Measurements from ENCODE around the gene BNIP5. TPM values are rescaled to one million over a fixed set of nuclear protein-coding genes. Genes with fewer than 3 reads are reported as not detected.

The BNIP5 gene
- total and polyA plus RNA-seq, 5 donors from 2014 or later = not detected

DNA sequence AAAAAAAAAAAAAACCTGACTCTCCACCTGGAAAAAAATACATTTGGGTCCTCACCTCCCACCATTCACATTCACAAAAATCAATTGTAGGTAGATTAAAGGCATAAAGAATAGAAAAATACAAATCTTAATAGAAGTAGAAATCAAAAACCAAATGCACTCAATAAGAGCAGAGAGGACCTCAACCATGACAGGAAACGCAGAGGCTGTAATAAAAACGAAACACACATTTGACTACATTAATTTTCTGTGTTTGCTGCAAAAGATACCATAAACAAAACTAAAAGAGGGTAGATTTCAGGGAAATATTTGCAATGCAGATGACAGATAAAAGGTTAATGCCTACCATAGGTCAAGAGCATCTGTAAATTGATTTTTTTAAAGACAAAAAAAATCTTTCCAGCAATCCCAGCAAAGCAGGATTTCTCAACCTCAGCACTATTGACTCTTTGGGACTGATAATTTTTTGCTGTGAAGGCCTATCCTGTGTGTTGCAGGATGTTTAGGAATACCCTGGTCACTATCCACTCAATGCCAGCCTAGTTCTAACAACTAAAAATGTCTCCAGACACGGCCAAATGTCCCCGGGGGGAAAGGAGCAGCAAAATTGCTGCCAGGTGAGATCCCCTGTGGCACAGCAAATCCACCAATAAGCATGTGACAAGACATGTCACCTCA is 41.7 kb upstream of the BNIP5 start:
- Histone ChIP-seq H3K4me1 (ENCODE audit: control insufficient read depth, insufficient read depth, low read length, poor library complexity, severe bottlenecking) (peaks cover 18% of the 10 kb centered on the region), H3K9me3 (ENCODE audit: control insufficient read depth in 2 of 2, low read length in 2 of 2) (no peaks in the 10 kb centered on the region), H3K27ac (ENCODE audit: insufficient read depth, low read length, poor library complexity, severe bottlenecking) (no peak overlapping the region), H3K36me3 (ENCODE audit: control insufficient read depth, insufficient read depth, low read length) (no peaks in the 10 kb centered on the region), H3K27me3 (ENCODE audit: control insufficient read depth, insufficient read depth, low read length) (no peaks in the 10 kb centered on the region), H3K4me3 (ENCODE audit: low read depth, low read length) (peak overlapping the region; percentile 53)
- H3K36me3 Mint-ChIP-seq = peaks cover 4% of the 10 kb centered on the region
- DNase-seq (peak in 1 of 3 donors; percentile 21), ATAC-seq (ENCODE audit: low read depth in 2 of 2) (no peak)
- H3K4me1 Mint-ChIP-seq = peaks cover 0 to 31% (median 19%) of the 10 kb centered on the region in 4 donors
- peaks cover 4% of the 10 kb centered on the region for H3K27me3 Mint-ChIP-seq
- H3K27ac Mint-ChIP-seq = peak overlapping the region; percentile 39 to 84 (median 49)
- H3K9me3 Mint-ChIP-seq = peaks cover 0 to 2% (median 0%) of the 10 kb centered on the region in 7 donors
- H3K4me3 Mint-ChIP-seq = peak overlapping the region; percentile 25 to 63 (median 30)

DNA sequence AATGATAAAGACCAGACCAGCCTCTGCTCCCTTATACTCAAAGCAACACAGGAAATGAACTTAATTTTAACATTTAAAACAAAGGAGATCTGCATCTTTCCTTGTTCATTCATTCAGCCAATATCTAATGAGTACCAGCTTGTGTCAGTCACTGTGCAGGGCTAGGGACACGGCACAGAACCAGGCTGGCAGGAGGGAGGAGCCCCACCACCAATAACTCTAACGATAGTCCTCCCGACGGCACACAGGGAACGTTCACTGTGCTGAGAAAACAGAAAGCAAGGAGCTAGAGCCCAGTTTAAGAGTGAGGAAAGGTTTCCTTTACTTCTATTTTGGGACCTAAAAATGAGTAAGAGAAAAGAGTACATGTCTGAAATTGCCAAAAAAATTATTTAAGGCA is 40.9 kb upstream of the BNIP5 start:
- H3K27ac Mint-ChIP-seq = peak overlapping the region in 2 of 3 donors; percentile 8 to 12
- H3K36me3 Mint-ChIP-seq = peaks cover 7% of the 10 kb centered on the region
- peaks cover 0 to 24% (median 19%) of the 10 kb centered on the region in 4 donors for H3K4me1 Mint-ChIP-seq
- Histone ChIP-seq H3K4me3 (ENCODE audit: low read depth, low read length) (peak overlapping the region; percentile 53), H3K4me1 (ENCODE audit: control insufficient read depth, insufficient read depth, low read length, poor library complexity, severe bottlenecking) (peaks cover 14% of the 10 kb centered on the region), H3K36me3 (ENCODE audit: control insufficient read depth, insufficient read depth, low read length) (no peaks in the 10 kb centered on the region), H3K9me3 (ENCODE audit: control insufficient read depth in 2 of 2, low read length in 2 of 2) (no peaks in the 10 kb centered on the region), H3K27me3 (ENCODE audit: control insufficient read depth, insufficient read depth, low read length) (no peaks in the 10 kb centered on the region), H3K27ac (ENCODE audit: insufficient read depth, low read length, poor library complexity, severe bottlenecking) (no peak overlapping the region)
- ATAC-seq (ENCODE audit: low read depth in 2 of 2) (no peak), DNase-seq (no peak)
- H3K4me3 Mint-ChIP-seq = peak overlapping the region in 2 of 4 donors; percentile 12 to 63
- peaks cover 0 to 2% (median 0%) of the 10 kb centered on the region in 7 donors for H3K9me3 Mint-ChIP-seq
- H3K27me3 Mint-ChIP-seq = peaks cover 4% of the 10 kb centered on the region

DNA sequence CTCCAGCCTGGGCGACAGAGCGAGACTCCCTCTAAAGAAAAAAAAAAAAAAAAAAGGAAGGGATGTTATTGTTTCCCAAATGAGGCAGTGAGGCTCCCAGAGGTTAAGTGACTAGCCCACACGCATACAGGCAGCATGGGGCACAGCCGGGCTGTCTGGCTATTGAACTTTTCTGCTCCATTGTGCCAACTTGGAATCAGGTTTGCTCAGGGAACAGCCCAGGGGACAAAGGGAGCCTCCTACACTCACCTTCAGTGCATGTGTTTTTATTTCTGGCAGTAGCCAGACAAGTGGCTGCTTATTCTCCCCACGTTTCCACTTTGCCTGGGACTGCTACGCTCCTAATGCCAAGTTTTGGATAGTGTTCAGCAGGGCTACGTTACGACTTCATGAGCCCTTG is 40.1 kb upstream of the BNIP5 start:
- H3K4me1 Mint-ChIP-seq = peaks cover 0 to 22% (median 19%) of the 10 kb centered on the region in 4 donors
- H3K4me3 ChIP-seq (ENCODE audit: low read depth, low read length) = no peak overlapping the region
- H3K27ac Mint-ChIP-seq = no peak overlapping the region
- H3K36me3 Mint-ChIP-seq = peaks cover 8% of the 10 kb centered on the region
- DNase-seq = no peak
- peaks cover 0 to 2% (median 0%) of the 10 kb centered on the region in 7 donors for H3K9me3 Mint-ChIP-seq
- H3K27me3 ChIP-seq (ENCODE audit: control insufficient read depth, insufficient read depth, low read length) = no peaks in the 10 kb centered on the region
- H3K4me1 ChIP-seq (ENCODE audit: control insufficient read depth, insufficient read depth, low read length, poor library complexity, severe bottlenecking) = peaks cover 14% of the 10 kb centered on the region
- H3K27me3 Mint-ChIP-seq = peaks cover 4% of the 10 kb centered on the region
- no peaks in the 10 kb centered on the region for H3K9me3 ChIP-seq (ENCODE audit: control insufficient read depth in 2 of 2, low read length in 2 of 2)
- ATAC-seq (ENCODE audit: low read depth in 2 of 2) = no peak
- no peaks in the 10 kb centered on the region for H3K36me3 ChIP-seq (ENCODE audit: control insufficient read depth, insufficient read depth, low read length)
- no peak overlapping the region for H3K27ac ChIP-seq (ENCODE audit: insufficient read depth, low read length, poor library complexity, severe bottlenecking)
- no peak overlapping the region for H3K4me3 Mint-ChIP-seq

DNA sequence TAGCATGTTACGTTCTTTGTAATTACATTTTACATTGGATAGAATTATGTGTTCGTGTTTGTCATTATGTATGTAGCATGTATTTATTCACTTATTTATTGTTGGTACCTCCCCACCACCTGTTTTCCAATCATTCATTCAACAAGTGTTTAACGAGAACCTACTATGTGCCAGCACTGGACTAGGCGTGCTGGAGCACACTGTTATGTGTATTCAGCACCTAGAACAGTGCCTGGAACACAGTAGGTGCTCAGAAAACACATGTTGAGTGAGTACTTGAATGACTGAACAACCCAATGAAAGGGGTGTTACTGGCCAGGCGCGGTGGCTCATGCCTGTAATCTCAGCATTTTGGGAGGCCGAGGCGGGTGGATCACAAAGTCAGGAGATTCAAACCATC is 39.5 kb upstream of the BNIP5 start:
- ATAC-seq (ENCODE audit: low read depth in 2 of 2) = no peak
- no peaks in the 10 kb centered on the region for H3K27me3 ChIP-seq (ENCODE audit: control insufficient read depth, insufficient read depth, low read length)

DNA sequence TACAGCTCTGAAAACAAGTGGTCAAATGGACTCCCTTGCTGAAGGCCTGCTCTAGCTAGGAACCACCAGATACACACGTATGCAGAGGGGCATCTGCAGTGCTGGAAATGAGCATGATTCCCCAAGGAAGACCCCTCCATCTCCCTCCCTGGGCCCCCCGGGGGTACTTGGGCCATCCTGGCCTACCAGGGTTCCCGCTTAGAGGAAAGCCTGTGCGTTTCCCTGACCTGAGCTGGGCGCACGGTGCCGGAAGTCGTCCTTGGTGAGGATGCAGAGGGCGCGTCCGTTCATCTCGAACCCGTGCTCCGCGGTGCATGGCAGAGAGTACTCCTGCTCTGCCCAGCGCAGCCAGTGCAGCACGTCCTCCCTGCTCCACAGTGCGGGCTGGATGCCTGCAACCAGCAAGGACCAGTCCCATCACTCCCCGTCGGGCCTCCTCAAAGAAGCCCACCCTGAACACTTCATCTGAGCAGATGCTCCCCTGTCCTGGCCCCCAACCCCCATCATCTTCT is 39.0 kb upstream of the BNIP5 start:
- Mint-ChIP-seq H3K4me1 (peaks cover 0 to 22% (median 19%) of the 10 kb centered on the region in 4 donors), H3K27me3 (peaks cover 4% of the 10 kb centered on the region), H3K27ac (no peak overlapping the region), H3K36me3 (peaks cover 8% of the 10 kb centered on the region), H3K4me3 (no peak overlapping the region), H3K9me3 (peaks cover 0 to 2% (median 0%) of the 10 kb centered on the region in 7 donors)
- Histone ChIP-seq H3K4me1 (ENCODE audit: control insufficient read depth, insufficient read depth, low read length, poor library complexity, severe bottlenecking) (peaks cover 14% of the 10 kb centered on the region), H3K9me3 (ENCODE audit: control insufficient read depth in 2 of 2, low read length in 2 of 2) (no peaks in the 10 kb centered on the region), H3K4me3 (ENCODE audit: low read depth, low read length) (no peak overlapping the region), H3K36me3 (ENCODE audit: control insufficient read depth, insufficient read depth, low read length) (no peaks in the 10 kb centered on the region), H3K27ac (ENCODE audit: insufficient read depth, low read length, poor library complexity, severe bottlenecking) (no peak overlapping the region), H3K27me3 (ENCODE audit: control insufficient read depth, insufficient read depth, low read length) (no peaks in the 10 kb centered on the region)
- DNase-seq (no peak), ATAC-seq (ENCODE audit: low read depth in 2 of 2) (no peak)

More for the DNA sequence above, 39.5 kb upstream of the BNIP5 start:
- peaks cover 14% of the 10 kb centered on the region for H3K4me1 ChIP-seq (ENCODE audit: control insufficient read depth, insufficient read depth, low read length, poor library complexity, severe bottlenecking)
- H3K9me3 Mint-ChIP-seq = peaks cover 0 to 2% (median 0%) of the 10 kb centered on the region in 7 donors
- peaks cover 0 to 22% (median 19%) of the 10 kb centered on the region in 4 donors for H3K4me1 Mint-ChIP-seq
- peak overlapping the region in 1 of 3 donors; percentile 34 for H3K27ac Mint-ChIP-seq
- DNase-seq = no peak
- no peaks in the 10 kb centered on the region for H3K9me3 ChIP-seq (ENCODE audit: control insufficient read depth in 2 of 2, low read length in 2 of 2)
- H3K27me3 Mint-ChIP-seq = peaks cover 4% of the 10 kb centered on the region
- no peak overlapping the region for H3K4me3 Mint-ChIP-seq
- no peak overlapping the region for H3K27ac ChIP-seq (ENCODE audit: insufficient read depth, low read length, poor library complexity, severe bottlenecking)
- peaks cover 8% of the 10 kb centered on the region for H3K36me3 Mint-ChIP-seq
- no peak overlapping the region for H3K4me3 ChIP-seq (ENCODE audit: low read depth, low read length)
- H3K36me3 ChIP-seq (ENCODE audit: control insufficient read depth, insufficient read depth, low read length) = no peaks in the 10 kb centered on the region

DNA sequence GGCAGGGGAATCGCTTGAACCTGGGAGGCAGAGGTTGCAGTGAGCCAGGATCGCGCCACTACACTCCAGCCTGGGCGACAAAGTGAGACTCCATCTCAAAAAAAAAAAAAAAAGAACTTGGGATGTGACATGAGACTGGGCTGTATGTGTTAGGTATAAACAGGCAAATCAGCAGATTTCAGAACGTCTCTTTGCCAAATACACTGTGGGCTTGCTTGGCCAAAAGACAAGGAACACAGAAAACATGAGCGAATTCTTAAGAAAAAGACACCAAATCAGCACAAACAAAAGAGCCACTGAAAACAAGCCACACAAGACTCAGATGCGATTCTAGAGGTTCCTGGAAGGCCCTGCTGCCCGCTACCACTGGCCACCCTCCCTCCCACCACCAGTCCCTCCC is 38.3 kb upstream of the BNIP5 start:
- no peak overlapping the region for H3K27ac Mint-ChIP-seq
- peaks cover 8% of the 10 kb centered on the region for H3K36me3 Mint-ChIP-seq
- DNase-seq = no peak

DNA sequence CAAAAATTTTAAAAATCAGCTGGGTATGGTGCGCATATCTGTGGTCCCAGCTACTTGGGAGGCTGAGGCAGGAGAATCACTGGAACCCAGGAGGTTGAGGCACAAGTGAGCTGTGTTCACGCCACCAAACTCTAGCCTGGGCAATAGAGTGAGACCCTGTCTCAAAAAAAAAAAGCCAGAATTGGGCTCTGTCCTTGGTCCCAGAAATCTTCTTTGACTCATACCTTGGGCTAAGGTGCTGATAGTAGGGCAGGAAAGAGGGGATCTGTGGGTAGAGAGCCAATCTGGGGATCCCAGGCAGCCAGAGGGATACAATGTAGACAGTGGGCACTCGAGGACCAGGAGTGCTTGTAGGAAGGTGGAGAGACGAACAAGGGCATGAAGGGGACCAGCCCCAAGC is 37.5 kb upstream of the BNIP5 start:
- Histone ChIP-seq H3K27me3 (ENCODE audit: control insufficient read depth, insufficient read depth, low read length) (no peaks in the 10 kb centered on the region), H3K4me3 (ENCODE audit: low read depth, low read length) (no peak overlapping the region), H3K27ac (ENCODE audit: insufficient read depth, low read length, poor library complexity, severe bottlenecking) (no peak overlapping the region), H3K9me3 (ENCODE audit: control insufficient read depth in 2 of 2, low read length in 2 of 2) (no peaks in the 10 kb centered on the region), H3K4me1 (ENCODE audit: control insufficient read depth, insufficient read depth, low read length, poor library complexity, severe bottlenecking) (peaks cover 13% of the 10 kb centered on the region), H3K36me3 (ENCODE audit: control insufficient read depth, insufficient read depth, low read length) (no peaks in the 10 kb centered on the region)
- ATAC-seq (ENCODE audit: low read depth in 2 of 2) (no peak), DNase-seq (no peak)
- no peak overlapping the region for H3K4me3 Mint-ChIP-seq
- peaks cover 8% of the 10 kb centered on the region for H3K36me3 Mint-ChIP-seq
- H3K4me1 Mint-ChIP-seq = peaks cover 0 to 19% (median 17%) of the 10 kb centered on the region in 4 donors
- no peak overlapping the region for H3K27ac Mint-ChIP-seq
- peaks cover 0 to 2% (median 0%) of the 10 kb centered on the region in 7 donors for H3K9me3 Mint-ChIP-seq
- peaks cover 2% of the 10 kb centered on the region for H3K27me3 Mint-ChIP-seq

More for the DNA sequence above, 38.3 kb upstream of the BNIP5 start:
- Mint-ChIP-seq H3K4me3 (no peak overlapping the region), H3K4me1 (peaks cover 0 to 21% (median 19%) of the 10 kb centered on the region in 4 donors), H3K27me3 (peaks cover 4% of the 10 kb centered on the region), H3K9me3 (peaks cover 0 to 2% (median 0%) of the 10 kb centered on the region in 7 donors)
- Histone ChIP-seq H3K27me3 (ENCODE audit: control insufficient read depth, insufficient read depth, low read length) (no peaks in the 10 kb centered on the region), H3K4me3 (ENCODE audit: low read depth, low read length) (no peak overlapping the region), H3K4me1 (ENCODE audit: control insufficient read depth, insufficient read depth, low read length, poor library complexity, severe bottlenecking) (peaks cover 14% of the 10 kb centered on the region), H3K27ac (ENCODE audit: insufficient read depth, low read length, poor library complexity, severe bottlenecking) (no peak overlapping the region), H3K36me3 (ENCODE audit: control insufficient read depth, insufficient read depth, low read length) (no peaks in the 10 kb centered on the region), H3K9me3 (ENCODE audit: control insufficient read depth in 2 of 2, low read length in 2 of 2) (no peaks in the 10 kb centered on the region)
- ATAC-seq (ENCODE audit: low read depth in 2 of 2) = no peak
